ENCODE data around the gene GALNT10. TPM values are rescaled to one million over a fixed set of nuclear protein-coding genes. Genes with fewer than 3 reads are reported as not detected.

The GALNT10 gene
- total RNA-seq, 4 donors from 2014 or later: 17.2 to 28.6 (median 21.1) TPM

DNA sequence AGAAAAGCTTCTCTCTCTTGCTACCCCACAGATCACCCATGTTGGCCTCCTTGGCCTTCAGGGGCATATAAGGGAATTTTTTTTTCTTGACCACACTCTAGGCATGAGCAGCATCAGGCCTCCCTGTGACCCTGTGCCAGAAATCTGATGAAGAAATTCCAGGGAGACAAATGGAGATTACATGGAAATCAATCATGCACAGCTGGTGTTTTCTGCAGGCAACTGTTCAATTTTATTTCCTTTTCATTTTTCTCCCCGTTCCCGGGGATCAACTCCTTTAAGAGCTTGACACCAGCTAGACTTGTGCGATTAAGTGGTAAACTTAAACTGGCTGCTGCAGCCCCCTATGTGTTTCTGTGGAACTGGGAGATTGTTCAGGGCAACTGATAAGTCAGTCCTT lies 59.3 kb downstream of the GALNT10 start:
- TF ChIP-seq CTCF (IDR thresholded peaks at IDR 0.05; ENCODE audit: low read depth): no peak

- no peak for TF ChIP-seq CTCF (IDR thresholded peaks at IDR 0.05; ENCODE audit: low read depth)
These were observed 61.0 kb downstream of the GALNT10 start for GRCh38 chr5:154251529-154251928.

GRCh38 chr5:154253807-154254206 lies 63.3 kb downstream of the GALNT10 start:
- no peak for TF ChIP-seq CTCF (IDR thresholded peaks at IDR 0.05; ENCODE audit: low read depth)

DNA sequence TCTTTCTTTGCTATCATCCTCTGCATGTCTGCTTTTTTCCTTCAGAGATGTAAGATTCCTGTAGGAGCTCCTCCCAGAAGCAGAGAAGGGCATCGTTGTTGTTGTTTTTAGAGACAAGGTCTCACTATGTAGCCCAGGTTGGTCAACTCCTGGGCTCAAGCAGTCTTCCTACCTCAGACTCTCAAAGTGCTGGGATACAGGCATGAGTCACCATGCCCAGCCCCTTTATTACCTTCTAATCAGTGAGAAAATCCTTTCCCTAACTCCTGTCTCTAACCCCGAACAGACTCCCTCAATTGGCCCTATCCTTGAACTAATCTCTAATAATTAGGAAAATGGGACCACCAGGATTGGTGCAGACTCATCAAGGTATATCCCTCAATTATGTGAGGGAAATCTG lies 64.4 kb downstream of the GALNT10 start:
- TF ChIP-seq CTCF (IDR thresholded peaks at IDR 0.05; ENCODE audit: low read depth): no peak

- no peak for TF ChIP-seq CTCF (IDR thresholded peaks at IDR 0.05; ENCODE audit: low read depth)
These were observed 66.5 kb downstream of the GALNT10 start for GRCh38 chr5:154257046-154257445.

- TF ChIP-seq CTCF (IDR thresholded peaks at IDR 0.05; ENCODE audit: low read depth): no peak
These were observed 68.1 kb downstream of the GALNT10 start for GRCh38 chr5:154258531-154259217.

GRCh38 chr5:154260224-154260927 lies 69.8 kb downstream of the GALNT10 start:
- TF ChIP-seq CTCF (IDR thresholded peaks at IDR 0.05; ENCODE audit: low read depth): no peak

Measured in subcutaneous adipose tissue (tissue), 4 donors.